A673 (cell line): ENCODE data around the gene DISP3. TPM values are rescaled to one million over a fixed set of nuclear protein-coding genes. Genes with fewer than 3 reads are reported as not detected.

Source experiments
- BruUV-seq: library from RNA; stranded (reverse); fragments of 400-500 nt; replicated peaks from 2 replicates; lab custom pipeline; 2021; lab: Mats Ljungman, UMichigan
- CTCF ChIA-PET: fragments of 300-600 bp; sonication (Branson Sonifier 250); formaldehyde crosslinking; loops from one replicate; lab custom pipeline; 2022; ENCODE audit warnings: antibody characterized with exemption; lab: Charles Lee
- POLR2A ChIA-PET: fragments of 300-600 bp; sonication (Branson Sonifier 250); formaldehyde crosslinking; loops from one replicate; lab custom pipeline; 2022; ENCODE audit warnings: antibody characterized with exemption; ENCODE audit not compliant: low non-redundant PET; lab: Charles Lee
- DNase-seq: peaks from one replicate; pipeline ENCODE4 v3.0.0-alpha.2; 2015; ENCODE audit warnings: low spot score
- H3K27ac ChIP-seq: fragments of 200-600 bp; sonication (generic); 2 replicates; pipeline ENCODE4 v1.5.1; 2016; ENCODE audit warnings: mixed run types, low read depth, mild to moderate bottlenecking, mixed read lengths, antibody characterized with exemption, low read length; ENCODE audit not compliant: poor library complexity, severe bottlenecking
- H3K27me3 ChIP-seq: fragments of 200-600 bp; sonication (generic); replicated peaks from 2 replicates; pipeline ENCODE4 v1.6.1; 2017; ENCODE audit warnings: mixed run types, low read depth, mild to moderate bottlenecking, mixed read lengths, antibody characterized with exemption, low read length; ENCODE audit not compliant: insufficient read depth, poor library complexity
- H3K36me3 ChIP-seq: fragments of 200-600 bp; sonication (generic); 2 replicates; pipeline ENCODE4 v1.6.1; 2016; ENCODE audit warnings: mixed run types, mild to moderate bottlenecking, mixed read lengths, antibody characterized with exemption, low read length; ENCODE audit not compliant: insufficient read depth, poor library complexity, severe bottlenecking
- H3K4me1 ChIP-seq: fragments of 200-600 bp; sonication (generic); 2 replicates; pipeline ENCODE4 v1.6.1; 2017; ENCODE audit warnings: mixed run types, mild to moderate bottlenecking, mixed read lengths, antibody characterized with exemption, low read length; ENCODE audit not compliant: insufficient read depth, poor library complexity, severe bottlenecking
- H3K4me3 ChIP-seq: fragments of 200-600 bp; sonication (generic); 2 replicates; pipeline ENCODE4 v1.5.1; 2016; ENCODE audit warnings: low read depth, mixed run types, mild to moderate bottlenecking, mixed read lengths, low read length; ENCODE audit not compliant: poor library complexity, severe bottlenecking
- H3K9me3 ChIP-seq: fragments of 200-600 bp; sonication (generic); 2 replicates; pipeline ENCODE4 v1.6.1; 2016; ENCODE audit warnings: mixed run types, low read depth, mild to moderate bottlenecking, mixed read lengths, antibody characterized with exemption, low read length; ENCODE audit not compliant: poor library complexity, severe bottlenecking
- EZH2 ChIP-seq: fragments of 200-600 bp; sonication (generic); IDR thresholded peaks from 2 replicates; pipeline ENCODE4 v1.6.1; 2017; ENCODE audit warnings: borderline replicate concordance, low read depth, mild to moderate bottlenecking, mixed read lengths, antibody characterized with exemption, low read length; ENCODE audit not compliant: poor library complexity, severe bottlenecking
- intact Hi-C: fragments of 100-400 bp; cut with micrococcal nuclease; formaldehyde crosslinking; loops from one replicate; pipeline ENCODE4 v1.10.0; 2022; ENCODE audit not compliant: unreplicated experiment
- total RNA-seq: library from RNA; stranded (reverse); gene quantifications from 2 replicates; pipeline ENCODE4 v1.2.3, GENCODE V29; 2021
- TF ChIP-seq, protein P1 (sequence below): fragments of 300-800, 200-600 bp; sonication (generic); conservative IDR thresholded peaks from 2 replicates; pipeline ENCODE4 v1.5.1; 2017; ENCODE audit warnings: low read depth, mild to moderate bottlenecking, antibody characterized with exemption, low read length, moderate library complexity, mixed read lengths

The DISP3 gene
- total RNA-seq, 1 experiment from 2014 or later = 0.49 TPM

GRCh38 chr1:11559591-11559970 is 80.6 kb downstream of the DISP3 start:
- Histone ChIP-seq H3K27ac (no peak overlapping the region), H3K27me3 (peaks cover 85% of the 10 kb centered on the region), H3K36me3 (no peaks in the 10 kb centered on the region), H3K4me3 (no peak overlapping the region), H3K9me3 (no peaks in the 10 kb centered on the region), H3K4me1 (no peaks in the 10 kb centered on the region)
- BruUV-seq = no TSS peak
- CTCF ChIA-PET = interaction anchor here (0.6 kb wide), 1 partner anchor 76 kb away, joined by 5 read pairs; no protein-coding TSS in a partner anchor
- intact Hi-C loops = no loop called here
- no peak for TF ChIP-seq EZH2
- TF ChIP-seq, protein P1, sequence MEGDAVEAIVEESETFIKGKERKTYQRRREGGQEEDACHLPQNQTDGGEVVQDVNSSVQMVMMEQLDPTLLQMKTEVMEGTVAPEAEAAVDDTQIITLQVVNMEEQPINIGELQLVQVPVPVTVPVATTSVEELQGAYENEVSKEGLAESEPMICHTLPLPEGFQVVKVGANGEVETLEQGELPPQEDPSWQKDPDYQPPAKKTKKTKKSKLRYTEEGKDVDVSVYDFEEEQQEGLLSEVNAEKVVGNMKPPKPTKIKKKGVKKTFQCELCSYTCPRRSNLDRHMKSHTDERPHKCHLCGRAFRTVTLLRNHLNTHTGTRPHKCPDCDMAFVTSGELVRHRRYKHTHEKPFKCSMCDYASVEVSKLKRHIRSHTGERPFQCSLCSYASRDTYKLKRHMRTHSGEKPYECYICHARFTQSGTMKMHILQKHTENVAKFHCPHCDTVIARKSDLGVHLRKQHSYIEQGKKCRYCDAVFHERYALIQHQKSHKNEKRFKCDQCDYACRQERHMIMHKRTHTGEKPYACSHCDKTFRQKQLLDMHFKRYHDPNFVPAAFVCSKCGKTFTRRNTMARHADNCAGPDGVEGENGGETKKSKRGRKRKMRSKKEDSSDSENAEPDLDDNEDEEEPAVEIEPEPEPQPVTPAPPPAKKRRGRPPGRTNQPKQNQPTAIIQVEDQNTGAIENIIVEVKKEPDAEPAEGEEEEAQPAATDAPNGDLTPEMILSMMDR = no peak
- DNase-seq = no peak
- POLR2A ChIA-PET = no interaction called here

DNA sequence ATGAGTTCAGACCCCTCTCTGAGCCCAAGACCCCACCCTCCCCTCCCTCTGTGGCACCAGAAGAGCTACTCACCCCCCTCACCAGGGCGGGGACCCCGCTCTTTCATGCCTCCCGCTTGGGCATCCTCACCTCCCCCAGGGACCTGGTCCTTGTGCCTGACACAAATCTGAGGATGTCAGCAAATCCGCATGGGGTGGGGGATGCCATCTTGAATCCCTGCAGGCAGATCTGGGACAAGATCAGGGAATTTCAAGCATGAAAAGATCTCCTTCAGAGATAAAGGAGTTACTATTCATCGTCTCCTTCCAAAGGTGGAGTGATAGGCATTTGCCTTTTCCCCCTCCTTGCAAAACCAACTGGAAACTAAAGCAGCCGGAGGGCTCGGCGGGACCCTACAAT is 81.1 kb downstream of the DISP3 start:
- H3K27ac ChIP-seq = no peak overlapping the region
- no peaks in the 10 kb centered on the region for H3K9me3 ChIP-seq
- ChIA-PET CTCF (interaction anchor here (0.6 kb wide), 1 partner anchor 76 kb away, joined by 5 read pairs; no protein-coding TSS in a partner anchor), POLR2A (no interaction called here)
- no TSS peak for BruUV-seq
- intact Hi-C loops = no loop called here
- H3K4me3 ChIP-seq = no peak overlapping the region
- no peaks in the 10 kb centered on the region for H3K36me3 ChIP-seq
- H3K4me1 ChIP-seq = no peaks in the 10 kb centered on the region
- H3K27me3 ChIP-seq = peaks cover 85% of the 10 kb centered on the region
- TF ChIP-seq EZH2 = no peak
- TF ChIP-seq, protein P1 = no peak
- no peak for DNase-seq

DNA sequence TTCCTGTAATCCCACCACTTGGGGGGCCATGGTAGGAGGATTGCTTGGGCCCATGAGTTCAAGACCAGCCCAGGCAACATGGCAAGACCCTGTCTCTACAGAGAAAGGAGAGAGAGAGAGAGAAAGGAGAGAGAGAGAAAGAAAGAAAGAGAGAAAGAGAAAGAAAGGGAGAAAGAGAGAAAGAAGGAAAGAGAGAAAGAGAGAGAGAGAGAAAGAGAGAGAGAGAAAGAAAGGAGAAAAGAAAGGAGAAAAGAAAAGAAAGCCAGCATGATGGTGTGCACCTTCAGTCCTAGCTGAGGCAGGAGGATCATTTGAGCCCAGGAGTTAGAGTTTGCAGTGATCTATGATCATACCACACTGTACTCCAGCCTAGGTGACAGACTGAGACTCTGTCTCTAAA is 82.8 kb downstream of the DISP3 start:
- TF ChIP-seq, protein P1 = no peak
- TF ChIP-seq EZH2 = no peak
- BruUV-seq = no TSS peak
- intact Hi-C loops = no loop called here
- no peaks in the 10 kb centered on the region for H3K4me1 ChIP-seq
- no peak for DNase-seq
- H3K4me3 ChIP-seq = no peak overlapping the region
- POLR2A ChIA-PET = no interaction called here
- H3K27me3 ChIP-seq = peaks cover 86% of the 10 kb centered on the region
- CTCF ChIA-PET = no interaction called here
- no peaks in the 10 kb centered on the region for H3K9me3 ChIP-seq
- no peaks in the 10 kb centered on the region for H3K36me3 ChIP-seq
- H3K27ac ChIP-seq = no peak overlapping the region
